SK-N-SH treated with all-trans-retinoic acid at 6 μM for 48 hours (cell line): ENCODE results near the gene MAML3.

Experiments used
- ARNTL ChIP-seq: fragments of 450-650 bp; formaldehyde crosslinking; IDR thresholded peaks from 2 replicates; pipeline ENCODE4 v1.5.0; 2020; ENCODE audit warnings: low read depth, mild to moderate bottlenecking, moderate library complexity, borderline replicate concordance
- BACH2 ChIP-seq: fragments of 250-450 bp; sonication (Bioruptor Pico); IDR thresholded peaks from 2 replicates; pipeline ENCODE4 v1.9.0; 2021; ENCODE audit warnings: mild to moderate bottlenecking, borderline replicate concordance
- CSDC2 ChIP-seq: fragments of 250-450 bp; sonication (Bioruptor Pico); IDR thresholded peaks from 2 replicates; pipeline ENCODE4 v1.5.0; 2020; ENCODE audit warnings: mild to moderate bottlenecking, moderate library complexity
- ISL1 ChIP-seq: fragments of 250-450 bp; sonication (Bioruptor Pico); IDR thresholded peaks from 2 replicates; pipeline ENCODE4 v2.1.2; 2022; ENCODE audit warnings: mild to moderate bottlenecking, moderate library complexity
- RARB ChIP-seq: fragments of 250-450 bp; sonication (Bioruptor Pico); IDR thresholded peaks from 2 replicates; pipeline ENCODE4 v1.8.0; 2021; ENCODE audit warnings: mild to moderate bottlenecking, moderate library complexity
- ZFP3 ChIP-seq: fragments of 250-450 bp; sonication (Bioruptor Pico); IDR thresholded peaks from 2 replicates; pipeline ENCODE4 v1.5.0; 2020; ENCODE audit warnings: mild to moderate bottlenecking, moderate library complexity
- ZNF70 ChIP-seq: fragments of 450-650 bp; formaldehyde crosslinking; IDR thresholded peaks from 2 replicates; pipeline ENCODE4 v1.5.0; 2020; ENCODE audit warnings: mild to moderate bottlenecking, moderate library complexity
- ZNF8 ChIP-seq: fragments of 450-650 bp; formaldehyde crosslinking; IDR thresholded peaks from 2 replicates; pipeline ENCODE4 v1.5.0; 2020; ENCODE audit warnings: mild to moderate bottlenecking, moderate library complexity
- TF ChIP-seq, protein P1 (sequence below): fragments of 250-450 bp; sonication (Bioruptor Pico); IDR thresholded peaks from 2 replicates; pipeline ENCODE4 v1.5.1; 2020; ENCODE audit warnings: low read depth, mild to moderate bottlenecking, moderate library complexity
- TF ChIP-seq, protein P2 (sequence below): fragments of 250-450 bp; sonication (Bioruptor Pico); IDR thresholded peaks from 2 replicates; pipeline ENCODE4 v1.8.0; 2021; ENCODE audit warnings: low read depth, mild to moderate bottlenecking, moderate library complexity, borderline replicate concordance
- TF ChIP-seq, protein P3 (sequence below): fragments of 250-450 bp; sonication (Bioruptor Pico); IDR thresholded peaks from 2 replicates; pipeline ENCODE4 v1.8.0; 2020; ENCODE audit warnings: mild to moderate bottlenecking, moderate library complexity, borderline replicate concordance
- TF ChIP-seq, protein P4 (sequence below): fragments of 250-450 bp; sonication (Bioruptor Pico); IDR thresholded peaks from 2 replicates; pipeline ENCODE4 v1.5.1; 2021; ENCODE audit warnings: mild to moderate bottlenecking, moderate library complexity
- TF ChIP-seq, protein P5 (sequence below): fragments of 250-450 bp; sonication (Bioruptor Pico); IDR thresholded peaks from 2 replicates; pipeline ENCODE4 v1.5.0; 2020; ENCODE audit warnings: mild to moderate bottlenecking, moderate library complexity

- no peak for TF ChIP-seq ZNF8
- TF ChIP-seq RARB, result no peak
- no peak for TF ChIP-seq ARNTL
- TF ChIP-seq, protein P1, sequence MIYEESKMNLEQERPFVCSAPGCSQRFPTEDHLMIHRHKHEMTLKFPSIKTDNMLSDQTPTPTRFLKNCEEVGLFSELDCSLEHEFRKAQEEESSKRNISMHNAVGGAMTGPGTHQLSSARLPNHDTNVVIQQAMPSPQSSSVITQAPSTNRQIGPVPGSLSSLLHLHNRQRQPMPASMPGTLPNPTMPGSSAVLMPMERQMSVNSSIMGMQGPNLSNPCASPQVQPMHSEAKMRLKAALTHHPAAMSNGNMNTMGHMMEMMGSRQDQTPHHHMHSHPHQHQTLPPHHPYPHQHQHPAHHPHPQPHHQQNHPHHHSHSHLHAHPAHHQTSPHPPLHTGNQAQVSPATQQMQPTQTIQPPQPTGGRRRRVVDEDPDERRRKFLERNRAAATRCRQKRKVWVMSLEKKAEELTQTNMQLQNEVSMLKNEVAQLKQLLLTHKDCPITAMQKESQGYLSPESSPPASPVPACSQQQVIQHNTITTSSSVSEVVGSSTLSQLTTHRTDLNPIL (CRISPR knock-in tag), result no peak
- TF ChIP-seq, protein P2, sequence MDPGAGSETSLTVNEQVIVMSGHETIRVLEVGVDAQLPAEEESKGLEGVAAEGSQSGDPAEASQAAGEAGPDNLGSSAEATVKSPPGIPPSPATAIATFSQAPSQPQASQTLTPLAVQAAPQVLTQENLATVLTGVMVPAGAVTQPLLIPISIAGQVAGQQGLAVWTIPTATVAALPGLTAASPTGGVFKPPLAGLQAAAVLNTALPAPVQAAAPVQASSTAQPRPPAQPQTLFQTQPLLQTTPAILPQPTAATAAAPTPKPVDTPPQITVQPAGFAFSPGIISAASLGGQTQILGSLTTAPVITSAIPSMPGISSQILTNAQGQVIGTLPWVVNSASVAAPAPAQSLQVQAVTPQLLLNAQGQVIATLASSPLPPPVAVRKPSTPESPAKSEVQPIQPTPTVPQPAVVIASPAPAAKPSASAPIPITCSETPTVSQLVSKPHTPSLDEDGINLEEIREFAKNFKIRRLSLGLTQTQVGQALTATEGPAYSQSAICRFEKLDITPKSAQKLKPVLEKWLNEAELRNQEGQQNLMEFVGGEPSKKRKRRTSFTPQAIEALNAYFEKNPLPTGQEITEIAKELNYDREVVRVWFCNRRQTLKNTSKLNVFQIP (CRISPR knock-in tag), result no peak
- TF ChIP-seq, protein P3, sequence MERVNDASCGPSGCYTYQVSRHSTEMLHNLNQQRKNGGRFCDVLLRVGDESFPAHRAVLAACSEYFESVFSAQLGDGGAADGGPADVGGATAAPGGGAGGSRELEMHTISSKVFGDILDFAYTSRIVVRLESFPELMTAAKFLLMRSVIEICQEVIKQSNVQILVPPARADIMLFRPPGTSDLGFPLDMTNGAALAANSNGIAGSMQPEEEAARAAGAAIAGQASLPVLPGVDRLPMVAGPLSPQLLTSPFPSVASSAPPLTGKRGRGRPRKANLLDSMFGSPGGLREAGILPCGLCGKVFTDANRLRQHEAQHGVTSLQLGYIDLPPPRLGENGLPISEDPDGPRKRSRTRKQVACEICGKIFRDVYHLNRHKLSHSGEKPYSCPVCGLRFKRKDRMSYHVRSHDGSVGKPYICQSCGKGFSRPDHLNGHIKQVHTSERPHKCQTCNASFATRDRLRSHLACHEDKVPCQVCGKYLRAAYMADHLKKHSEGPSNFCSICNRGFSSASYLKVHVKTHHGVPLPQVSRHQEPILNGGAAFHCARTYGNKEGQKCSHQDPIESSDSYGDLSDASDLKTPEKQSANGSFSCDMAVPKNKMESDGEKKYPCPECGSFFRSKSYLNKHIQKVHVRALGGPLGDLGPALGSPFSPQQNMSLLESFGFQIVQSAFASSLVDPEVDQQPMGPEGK (CRISPR knock-in tag), result no peak
- TF ChIP-seq, protein P4, sequence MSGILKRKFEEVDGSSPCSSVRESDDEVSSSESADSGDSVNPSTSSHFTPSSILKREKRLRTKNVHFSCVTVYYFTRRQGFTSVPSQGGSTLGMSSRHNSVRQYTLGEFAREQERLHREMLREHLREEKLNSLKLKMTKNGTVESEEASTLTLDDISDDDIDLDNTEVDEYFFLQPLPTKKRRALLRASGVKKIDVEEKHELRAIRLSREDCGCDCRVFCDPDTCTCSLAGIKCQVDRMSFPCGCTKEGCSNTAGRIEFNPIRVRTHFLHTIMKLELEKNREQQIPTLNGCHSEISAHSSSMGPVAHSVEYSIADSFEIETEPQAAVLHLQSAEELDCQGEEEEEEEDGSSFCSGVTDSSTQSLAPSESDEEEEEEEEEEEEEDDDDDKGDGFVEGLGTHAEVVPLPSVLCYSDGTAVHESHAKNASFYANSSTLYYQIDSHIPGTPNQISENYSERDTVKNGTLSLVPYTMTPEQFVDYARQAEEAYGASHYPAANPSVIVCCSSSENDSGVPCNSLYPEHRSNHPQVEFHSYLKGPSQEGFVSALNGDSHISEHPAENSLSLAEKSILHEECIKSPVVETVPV (CRISPR knock-in tag), result no peak
- no peak for TF ChIP-seq BACH2 (CRISPR knock-in tag)
- TF ChIP-seq, protein P5, sequence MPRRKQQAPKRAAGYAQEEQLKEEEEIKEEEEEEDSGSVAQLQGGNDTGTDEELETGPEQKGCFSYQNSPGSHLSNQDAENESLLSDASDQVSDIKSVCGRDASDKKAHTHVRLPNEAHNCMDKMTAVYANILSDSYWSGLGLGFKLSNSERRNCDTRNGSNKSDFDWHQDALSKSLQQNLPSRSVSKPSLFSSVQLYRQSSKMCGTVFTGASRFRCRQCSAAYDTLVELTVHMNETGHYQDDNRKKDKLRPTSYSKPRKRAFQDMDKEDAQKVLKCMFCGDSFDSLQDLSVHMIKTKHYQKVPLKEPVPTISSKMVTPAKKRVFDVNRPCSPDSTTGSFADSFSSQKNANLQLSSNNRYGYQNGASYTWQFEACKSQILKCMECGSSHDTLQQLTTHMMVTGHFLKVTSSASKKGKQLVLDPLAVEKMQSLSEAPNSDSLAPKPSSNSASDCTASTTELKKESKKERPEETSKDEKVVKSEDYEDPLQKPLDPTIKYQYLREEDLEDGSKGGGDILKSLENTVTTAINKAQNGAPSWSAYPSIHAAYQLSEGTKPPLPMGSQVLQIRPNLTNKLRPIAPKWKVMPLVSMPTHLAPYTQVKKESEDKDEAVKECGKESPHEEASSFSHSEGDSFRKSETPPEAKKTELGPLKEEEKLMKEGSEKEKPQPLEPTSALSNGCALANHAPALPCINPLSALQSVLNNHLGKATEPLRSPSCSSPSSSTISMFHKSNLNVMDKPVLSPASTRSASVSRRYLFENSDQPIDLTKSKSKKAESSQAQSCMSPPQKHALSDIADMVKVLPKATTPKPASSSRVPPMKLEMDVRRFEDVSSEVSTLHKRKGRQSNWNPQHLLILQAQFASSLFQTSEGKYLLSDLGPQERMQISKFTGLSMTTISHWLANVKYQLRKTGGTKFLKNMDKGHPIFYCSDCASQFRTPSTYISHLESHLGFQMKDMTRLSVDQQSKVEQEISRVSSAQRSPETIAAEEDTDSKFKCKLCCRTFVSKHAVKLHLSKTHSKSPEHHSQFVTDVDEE (CRISPR knock-in tag), result no peak
- TF ChIP-seq CSDC2, result no peak
- TF ChIP-seq ZFP3, result no peak
- no peak for TF ChIP-seq ISL1 (CRISPR knock-in tag)
- TF ChIP-seq ZNF70, result no peak
Observed at GRCh38 chr4:139973616-139974015, 180.4 kb downstream of the MAML3 start.
